Neural cell (in vitro differentiated cells): ENCODE measurements around the gene CAMK2G.

Source experiments
- EP300 ChIP-seq: fragments of 450-650 bp; conservative IDR thresholded peaks from 2 replicates; pipeline ENCODE4 v1.6.1; 2014; ENCODE audit warnings: antibody characterized with exemption, mild to moderate bottlenecking, moderate library complexity; ENCODE audit not compliant: poor library complexity, severe bottlenecking
- EZH2 ChIP-seq: fragments of 200-600, 300-800 bp; shearing (Covaris generic), sonication (generic); IDR thresholded peaks from 2 replicates; pipeline ENCODE4 v1.6.1; 2014; ENCODE audit warnings: antibody characterized with exemption, low read length, borderline replicate concordance, mild to moderate bottlenecking; ENCODE audit not compliant: insufficient read depth, poor library complexity, severe bottlenecking
- MXI1 ChIP-seq: fragments of 450-650 bp; conservative IDR thresholded peaks from 2 replicates; pipeline ENCODE4 v1.6.1; 2014; ENCODE audit warnings: antibody characterized with exemption, mild to moderate bottlenecking; ENCODE audit not compliant: poor library complexity, severe bottlenecking
- POLR2AphosphoS5 ChIP-seq: IDR thresholded peaks from 2 replicates; pipeline ENCODE4 v1.6.1; 2012
- RAD21 ChIP-seq: fragments of 450-650 bp; conservative IDR thresholded peaks from 2 replicates; pipeline ENCODE4 v1.6.1; 2014; ENCODE audit warnings: antibody characterized with exemption, mild to moderate bottlenecking, moderate library complexity
- TAF1 ChIP-seq: IDR thresholded peaks from 2 replicates; pipeline ENCODE4 v1.6.1; 2012; ENCODE audit warnings: low read depth
- TF ChIP-seq, protein P1 (sequence below): fragments of 450-650 bp; IDR thresholded peaks from 2 replicates; pipeline ENCODE4 v1.5.1; 2014; ENCODE audit warnings: antibody characterized with exemption, mild to moderate bottlenecking, moderate library complexity; ENCODE audit not compliant: poor library complexity, severe bottlenecking
- TF ChIP-seq, protein P2 (sequence below): IDR thresholded peaks from 2 replicates; pipeline ENCODE4 v1.6.1; 2012; ENCODE audit warnings: borderline replicate concordance

DNA sequence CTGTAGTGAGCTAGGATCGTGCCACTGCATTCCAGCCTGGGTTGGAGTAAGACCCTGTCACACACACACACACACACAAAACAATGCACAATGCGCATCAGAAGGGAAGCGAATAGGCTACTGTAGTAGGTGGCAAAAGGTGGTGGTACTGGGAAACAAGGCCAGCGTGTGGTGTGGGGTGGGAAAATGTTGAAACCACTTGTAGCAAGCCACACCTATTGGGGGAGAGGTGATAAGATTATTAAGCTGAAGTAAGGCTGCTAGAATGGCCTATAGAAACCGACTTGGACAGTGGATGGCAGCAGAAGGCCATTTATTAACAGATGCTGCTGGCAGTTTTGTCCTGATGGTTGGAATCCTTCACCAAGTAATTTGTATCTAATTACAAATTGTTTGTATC, 99.7 kb downstream of the CAMK2G start:
- TF ChIP-seq POLR2AphosphoS5 (no peak), EZH2 (no peak), EP300 (no peak), RAD21 (no peak), TAF1 (no peak), MXI1 (no peak)
- TF ChIP-seq, protein P1, sequence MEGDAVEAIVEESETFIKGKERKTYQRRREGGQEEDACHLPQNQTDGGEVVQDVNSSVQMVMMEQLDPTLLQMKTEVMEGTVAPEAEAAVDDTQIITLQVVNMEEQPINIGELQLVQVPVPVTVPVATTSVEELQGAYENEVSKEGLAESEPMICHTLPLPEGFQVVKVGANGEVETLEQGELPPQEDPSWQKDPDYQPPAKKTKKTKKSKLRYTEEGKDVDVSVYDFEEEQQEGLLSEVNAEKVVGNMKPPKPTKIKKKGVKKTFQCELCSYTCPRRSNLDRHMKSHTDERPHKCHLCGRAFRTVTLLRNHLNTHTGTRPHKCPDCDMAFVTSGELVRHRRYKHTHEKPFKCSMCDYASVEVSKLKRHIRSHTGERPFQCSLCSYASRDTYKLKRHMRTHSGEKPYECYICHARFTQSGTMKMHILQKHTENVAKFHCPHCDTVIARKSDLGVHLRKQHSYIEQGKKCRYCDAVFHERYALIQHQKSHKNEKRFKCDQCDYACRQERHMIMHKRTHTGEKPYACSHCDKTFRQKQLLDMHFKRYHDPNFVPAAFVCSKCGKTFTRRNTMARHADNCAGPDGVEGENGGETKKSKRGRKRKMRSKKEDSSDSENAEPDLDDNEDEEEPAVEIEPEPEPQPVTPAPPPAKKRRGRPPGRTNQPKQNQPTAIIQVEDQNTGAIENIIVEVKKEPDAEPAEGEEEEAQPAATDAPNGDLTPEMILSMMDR, result no peak
- TF ChIP-seq, protein P2, sequence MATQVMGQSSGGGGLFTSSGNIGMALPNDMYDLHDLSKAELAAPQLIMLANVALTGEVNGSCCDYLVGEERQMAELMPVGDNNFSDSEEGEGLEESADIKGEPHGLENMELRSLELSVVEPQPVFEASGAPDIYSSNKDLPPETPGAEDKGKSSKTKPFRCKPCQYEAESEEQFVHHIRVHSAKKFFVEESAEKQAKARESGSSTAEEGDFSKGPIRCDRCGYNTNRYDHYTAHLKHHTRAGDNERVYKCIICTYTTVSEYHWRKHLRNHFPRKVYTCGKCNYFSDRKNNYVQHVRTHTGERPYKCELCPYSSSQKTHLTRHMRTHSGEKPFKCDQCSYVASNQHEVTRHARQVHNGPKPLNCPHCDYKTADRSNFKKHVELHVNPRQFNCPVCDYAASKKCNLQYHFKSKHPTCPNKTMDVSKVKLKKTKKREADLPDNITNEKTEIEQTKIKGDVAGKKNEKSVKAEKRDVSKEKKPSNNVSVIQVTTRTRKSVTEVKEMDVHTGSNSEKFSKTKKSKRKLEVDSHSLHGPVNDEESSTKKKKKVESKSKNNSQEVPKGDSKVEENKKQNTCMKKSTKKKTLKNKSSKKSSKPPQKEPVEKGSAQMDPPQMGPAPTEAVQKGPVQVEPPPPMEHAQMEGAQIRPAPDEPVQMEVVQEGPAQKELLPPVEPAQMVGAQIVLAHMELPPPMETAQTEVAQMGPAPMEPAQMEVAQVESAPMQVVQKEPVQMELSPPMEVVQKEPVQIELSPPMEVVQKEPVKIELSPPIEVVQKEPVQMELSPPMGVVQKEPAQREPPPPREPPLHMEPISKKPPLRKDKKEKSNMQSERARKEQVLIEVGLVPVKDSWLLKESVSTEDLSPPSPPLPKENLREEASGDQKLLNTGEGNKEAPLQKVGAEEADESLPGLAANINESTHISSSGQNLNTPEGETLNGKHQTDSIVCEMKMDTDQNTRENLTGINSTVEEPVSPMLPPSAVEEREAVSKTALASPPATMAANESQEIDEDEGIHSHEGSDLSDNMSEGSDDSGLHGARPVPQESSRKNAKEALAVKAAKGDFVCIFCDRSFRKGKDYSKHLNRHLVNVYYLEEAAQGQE, result no peak
